Smooth muscle cell (in vitro differentiated cells): ENCODE data around the gene ADSL. TPM values are rescaled to one million over a fixed set of nuclear protein-coding genes. Genes with fewer than 3 reads are reported as not detected.

Source experiments
- DNase-seq: peaks from one replicate; lab custom pipeline; 2025; ENCODE audit not compliant: unreplicated experiment; lab: John Stamatoyannopoulos, UW
- H2AFZ ChIP-seq: fragments of 200-600 bp; sonication (generic); 2 replicates; pipeline ENCODE4 v1.6.0; 2016; ENCODE audit warnings: antibody characterized with exemption, low read depth, mild to moderate bottlenecking
- H3F3A ChIP-seq: fragments of 200-600 bp; sonication (generic); 2 replicates; pipeline ENCODE4 v1.6.0; 2017; ENCODE audit warnings: antibody characterized with exemption, low read depth
- H3K27ac ChIP-seq: fragments of 200-600 bp; sonication (generic); 2 replicates; pipeline ENCODE4 v1.5.1; 2016; ENCODE audit warnings: low read depth, mild to moderate bottlenecking
- H3K27me3 ChIP-seq: fragments of 200-600 bp; sonication (generic); 2 replicates; pipeline ENCODE4 v1.6.1; 2016; ENCODE audit warnings: low read depth, mild to moderate bottlenecking
- H3K36me3 ChIP-seq: fragments of 200-600 bp; sonication (generic); 2 replicates; pipeline ENCODE4 v1.5.1; 2016; ENCODE audit warnings: low read depth
- H3K4me1 ChIP-seq: fragments of 200-600 bp; sonication (generic); 2 replicates; pipeline ENCODE4 v1.5.1; 2016; ENCODE audit warnings: low read depth
- H3K4me2 ChIP-seq: fragments of 200-600 bp; sonication (generic); 2 replicates; pipeline ENCODE4 v1.6.0; 2016; ENCODE audit warnings: mild to moderate bottlenecking
- H3K4me3 ChIP-seq: fragments of 200-600 bp; sonication (generic); 2 replicates; pipeline ENCODE4 v1.5.1; 2016; ENCODE audit warnings: mild to moderate bottlenecking
- H3K79me2 ChIP-seq: fragments of 200-600 bp; sonication (generic); 2 replicates; pipeline ENCODE4 v1.6.0; 2016; ENCODE audit warnings: low read depth, mild to moderate bottlenecking
- H3K9ac ChIP-seq: fragments of 200-600 bp; sonication (generic); 2 replicates; pipeline ENCODE4 v1.6.0; 2016; ENCODE audit warnings: low read depth
- H3K9me3 ChIP-seq: fragments of 200-600 bp; sonication (generic); replicated peaks from 2 replicates; pipeline ENCODE4 v1.5.1; 2016; ENCODE audit warnings: low read depth
- H4K20me1 ChIP-seq: fragments of 200-600 bp; sonication (generic); 2 replicates; pipeline ENCODE4 v1.6.0; 2016; ENCODE audit warnings: low read depth
- WGBS: methylation state at CpG from one replicate; pipeline ENCODE4 v1.1.7; 2016; ENCODE audit warnings: low lambda C conversion rate; 5-methylcytosine and 5-hydroxymethylcytosine counted together
- polyA plus RNA-seq: library from polyadenylated mRNA; unstranded; fragments of >200 nt; fragmentation: Nextera tagmentation; extraction: Ambion mirVana; gene quantifications from 2 replicates; pipeline ENCODE4 v1.2.1, GENCODE V29; 2016
- total RNA-seq: library from RNA; depleted of rRNA; stranded (reverse); fragments of >200 nt; gene quantifications from 2 replicates; pipeline ENCODE4 v1.2.3, GENCODE V29; 2014
- TF ChIP-seq, protein P1 (sequence below): fragments of 200-600 bp; sonication (generic); IDR thresholded peaks from 2 replicates; pipeline ENCODE4 v1.5.1; 2017; ENCODE audit warnings: borderline replicate concordance, mild to moderate bottlenecking, antibody characterized with exemption; ENCODE audit not compliant: insufficient read depth, poor library complexity, severe bottlenecking

The ADSL gene
- total and polyA plus RNA-seq, 2 experiments from 2014 or later, result 45.9 to 65.1 TPM

DNA sequence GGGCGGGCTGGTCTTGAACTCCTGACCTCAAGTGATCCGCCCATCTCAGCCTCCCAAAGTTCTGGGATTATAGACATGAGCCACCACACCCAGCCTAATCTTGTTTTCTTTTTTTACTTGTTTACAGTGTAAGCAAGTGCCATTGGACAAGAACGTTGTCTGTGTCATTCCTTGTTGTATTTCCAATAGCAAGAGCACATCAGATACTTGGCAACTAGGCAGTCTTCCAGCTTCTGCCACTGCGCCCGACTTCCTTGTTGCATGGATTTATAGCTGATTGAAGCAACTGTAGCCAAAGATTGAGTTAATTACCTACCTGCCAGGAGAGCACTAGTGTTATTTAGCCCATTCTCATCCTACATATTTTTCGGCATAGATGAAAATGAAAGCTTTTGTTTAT is 21.0 kb downstream of the ADSL start:
- WGBS, result 93% methylated on average over 6 of the region's 6 CpGs
- H3K9ac ChIP-seq, result no peak overlapping the region

DNA sequence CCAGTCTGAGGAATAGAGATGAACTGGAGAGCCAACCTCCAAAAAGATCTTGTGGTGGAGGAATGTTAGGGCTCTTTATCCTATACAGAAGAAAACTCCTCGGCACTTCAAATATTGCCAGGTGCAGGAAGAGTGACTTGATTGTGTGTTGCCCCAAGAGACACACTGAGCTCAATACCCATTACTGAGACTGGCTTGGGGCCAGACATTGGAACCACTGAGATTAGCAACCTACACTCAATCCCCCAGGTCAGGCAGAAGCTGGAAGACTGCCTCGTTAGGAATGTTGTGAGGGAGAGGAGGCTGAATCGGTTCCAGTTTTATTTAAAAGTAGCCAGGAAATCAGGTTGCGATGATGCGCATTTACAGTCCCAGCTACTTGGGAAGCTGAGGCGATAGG is 21.7 kb downstream of the ADSL start:
- no peak overlapping the region for H3K27ac ChIP-seq
- H3K9ac ChIP-seq, result no peak overlapping the region
- no peak overlapping the region for H3K4me3 ChIP-seq
- H3K4me1 ChIP-seq, result peaks cover 7% of the 10 kb centered on the region
- no peaks in the 10 kb centered on the region for H3K27me3 ChIP-seq
- no peak overlapping the region for H3K4me2 ChIP-seq
- no peaks in the 10 kb centered on the region for H3K9me3 ChIP-seq
- peaks cover 6% of the 10 kb centered on the region for H4K20me1 ChIP-seq
- DNase-seq, result no peak
- no peak overlapping the region for H2AFZ ChIP-seq
- peaks cover 13% of the 10 kb centered on the region for H3K36me3 ChIP-seq
- WGBS, result 95% methylated on average over 6 of the region's 6 CpGs
- TF ChIP-seq, protein P1, sequence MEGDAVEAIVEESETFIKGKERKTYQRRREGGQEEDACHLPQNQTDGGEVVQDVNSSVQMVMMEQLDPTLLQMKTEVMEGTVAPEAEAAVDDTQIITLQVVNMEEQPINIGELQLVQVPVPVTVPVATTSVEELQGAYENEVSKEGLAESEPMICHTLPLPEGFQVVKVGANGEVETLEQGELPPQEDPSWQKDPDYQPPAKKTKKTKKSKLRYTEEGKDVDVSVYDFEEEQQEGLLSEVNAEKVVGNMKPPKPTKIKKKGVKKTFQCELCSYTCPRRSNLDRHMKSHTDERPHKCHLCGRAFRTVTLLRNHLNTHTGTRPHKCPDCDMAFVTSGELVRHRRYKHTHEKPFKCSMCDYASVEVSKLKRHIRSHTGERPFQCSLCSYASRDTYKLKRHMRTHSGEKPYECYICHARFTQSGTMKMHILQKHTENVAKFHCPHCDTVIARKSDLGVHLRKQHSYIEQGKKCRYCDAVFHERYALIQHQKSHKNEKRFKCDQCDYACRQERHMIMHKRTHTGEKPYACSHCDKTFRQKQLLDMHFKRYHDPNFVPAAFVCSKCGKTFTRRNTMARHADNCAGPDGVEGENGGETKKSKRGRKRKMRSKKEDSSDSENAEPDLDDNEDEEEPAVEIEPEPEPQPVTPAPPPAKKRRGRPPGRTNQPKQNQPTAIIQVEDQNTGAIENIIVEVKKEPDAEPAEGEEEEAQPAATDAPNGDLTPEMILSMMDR, result no peak
- H3K79me2 ChIP-seq, result peaks cover 22% of the 10 kb centered on the region
- H3F3A ChIP-seq, result peaks cover 22% of the 10 kb centered on the region

More for the DNA sequence above, 21.0 kb downstream of the ADSL start:
- H3K4me1 ChIP-seq, result peaks cover 7% of the 10 kb centered on the region
- no peak for DNase-seq
- TF ChIP-seq, protein P1, result no peak
- no peak overlapping the region for H3K4me2 ChIP-seq
- peaks cover 18% of the 10 kb centered on the region for H3K36me3 ChIP-seq
- H4K20me1 ChIP-seq, result peaks cover 6% of the 10 kb centered on the region
- no peak overlapping the region for H3K4me3 ChIP-seq
- no peak overlapping the region for H2AFZ ChIP-seq
- H3K79me2 ChIP-seq, result peaks cover 17% of the 10 kb centered on the region
- H3K9me3 ChIP-seq, result no peaks in the 10 kb centered on the region
- H3K27ac ChIP-seq, result no peak overlapping the region
- no peaks in the 10 kb centered on the region for H3K27me3 ChIP-seq
- H3F3A ChIP-seq, result peaks cover 20% of the 10 kb centered on the region

DNA sequence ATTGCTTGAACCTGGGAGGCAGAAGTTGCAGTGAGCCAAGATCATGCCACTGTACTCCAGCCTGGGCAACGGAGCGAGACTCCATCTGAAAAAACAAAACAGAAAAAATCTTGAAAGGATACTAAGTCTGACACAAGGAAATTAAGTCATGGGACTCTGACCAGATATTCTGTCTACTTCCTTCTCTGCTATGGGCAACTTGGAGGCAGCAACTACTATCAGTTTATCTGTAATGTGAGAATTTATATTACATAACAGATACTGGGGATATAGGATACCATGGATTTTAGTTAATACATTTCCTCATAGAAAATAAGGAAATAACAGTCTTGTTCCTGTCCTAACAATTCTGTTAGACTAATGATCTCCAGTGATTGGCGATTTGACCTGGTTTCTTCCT is 22.5 kb downstream of the ADSL start:
- peaks cover 7% of the 10 kb centered on the region for H3K4me1 ChIP-seq
- H3K27me3 ChIP-seq, result no peaks in the 10 kb centered on the region
- no peak overlapping the region for H3K27ac ChIP-seq
- no peak overlapping the region for H3K4me3 ChIP-seq
- H3K4me2 ChIP-seq, result no peak overlapping the region
- H3K9ac ChIP-seq, result no peak overlapping the region
- WGBS, result 94% methylated on average over 3 of the region's 3 CpGs
- peaks cover 22% of the 10 kb centered on the region for H3F3A ChIP-seq
- DNase-seq, result no peak
- peaks cover 13% of the 10 kb centered on the region for H3K36me3 ChIP-seq
- H3K9me3 ChIP-seq, result no peaks in the 10 kb centered on the region
- TF ChIP-seq, protein P1, result no peak
- no peak overlapping the region for H2AFZ ChIP-seq
- peaks cover 6% of the 10 kb centered on the region for H4K20me1 ChIP-seq
- peaks cover 29% of the 10 kb centered on the region for H3K79me2 ChIP-seq

DNA sequence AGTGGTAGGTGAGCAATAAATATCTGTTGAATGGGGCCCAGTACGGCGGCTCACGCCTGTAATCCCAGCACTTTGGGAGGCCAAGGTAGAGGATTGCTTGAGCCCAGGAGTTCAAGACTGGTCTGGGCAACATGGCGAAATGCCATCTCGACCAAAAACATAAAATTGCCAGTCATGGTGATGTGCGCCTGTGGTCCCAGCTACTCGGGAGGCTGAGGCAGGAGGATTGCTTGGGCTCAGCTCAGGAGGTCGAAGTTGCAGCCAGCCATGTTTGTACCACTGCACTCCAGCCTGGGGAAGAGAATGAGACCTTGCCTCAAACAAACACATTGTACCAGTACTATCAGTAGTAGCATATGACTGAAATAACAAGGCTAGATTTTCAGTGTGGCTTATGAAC is 28.3 kb downstream of the ADSL start:
- no peak overlapping the region for H3K4me3 ChIP-seq
- H3K9me3 ChIP-seq, result no peaks in the 10 kb centered on the region
- H3K9ac ChIP-seq, result no peak overlapping the region
- H3K79me2 ChIP-seq, result peaks cover 87% of the 10 kb centered on the region
- TF ChIP-seq, protein P1, result no peak
- H3K4me2 ChIP-seq, result no peak overlapping the region
- no peak overlapping the region for H2AFZ ChIP-seq
- 98% methylated on average over 8 of the region's 8 CpGs for WGBS
- no peak for DNase-seq
- H3F3A ChIP-seq, result peaks cover 6% of the 10 kb centered on the region
- no peak overlapping the region for H3K27ac ChIP-seq
- peaks cover 52% of the 10 kb centered on the region for H4K20me1 ChIP-seq
- no peaks in the 10 kb centered on the region for H3K27me3 ChIP-seq
- H3K36me3 ChIP-seq, result no peaks in the 10 kb centered on the region
- peaks cover 7% of the 10 kb centered on the region for H3K4me1 ChIP-seq
